ENCODE measurements around the gene NRIP1.

Gene NRIP1

DNA sequence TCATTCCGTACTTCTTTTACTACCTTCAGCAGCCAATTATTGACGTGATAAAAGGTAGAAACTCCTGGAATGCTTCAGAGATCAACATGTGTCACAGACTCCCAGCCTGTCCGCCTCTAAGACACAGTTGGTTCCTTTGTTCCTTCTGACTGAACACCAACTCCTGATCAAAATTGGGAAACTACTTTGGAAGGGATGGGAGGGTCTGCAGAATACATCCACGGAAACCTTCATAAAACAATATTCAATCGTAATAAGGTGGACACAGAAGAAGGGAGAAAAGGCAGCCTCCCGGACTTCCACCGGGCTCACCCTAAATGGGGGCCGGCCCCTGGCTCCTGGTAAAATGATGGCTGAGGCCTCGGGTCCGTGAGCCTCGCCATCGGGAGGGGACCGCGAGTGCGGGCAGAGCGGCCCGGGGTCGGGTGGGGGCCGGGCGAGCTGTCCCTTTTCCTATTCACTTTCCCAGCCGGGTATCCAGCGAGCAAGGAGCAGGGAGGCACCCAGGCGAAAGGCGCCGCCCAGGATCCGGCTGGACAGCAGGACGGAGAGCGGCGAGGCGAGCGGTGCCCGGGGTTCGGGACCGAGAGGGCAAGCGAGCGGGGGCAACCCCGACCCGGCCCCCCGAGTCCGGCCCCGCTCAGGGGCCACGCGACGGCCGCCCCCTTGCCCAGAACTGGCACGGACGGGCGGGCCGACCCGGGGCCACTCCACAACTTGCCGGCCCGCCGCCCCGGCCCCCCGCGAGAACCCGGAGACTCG is 805 bp downstream of the NRIP1 start:
- DNase-seq = no peak

DNA sequence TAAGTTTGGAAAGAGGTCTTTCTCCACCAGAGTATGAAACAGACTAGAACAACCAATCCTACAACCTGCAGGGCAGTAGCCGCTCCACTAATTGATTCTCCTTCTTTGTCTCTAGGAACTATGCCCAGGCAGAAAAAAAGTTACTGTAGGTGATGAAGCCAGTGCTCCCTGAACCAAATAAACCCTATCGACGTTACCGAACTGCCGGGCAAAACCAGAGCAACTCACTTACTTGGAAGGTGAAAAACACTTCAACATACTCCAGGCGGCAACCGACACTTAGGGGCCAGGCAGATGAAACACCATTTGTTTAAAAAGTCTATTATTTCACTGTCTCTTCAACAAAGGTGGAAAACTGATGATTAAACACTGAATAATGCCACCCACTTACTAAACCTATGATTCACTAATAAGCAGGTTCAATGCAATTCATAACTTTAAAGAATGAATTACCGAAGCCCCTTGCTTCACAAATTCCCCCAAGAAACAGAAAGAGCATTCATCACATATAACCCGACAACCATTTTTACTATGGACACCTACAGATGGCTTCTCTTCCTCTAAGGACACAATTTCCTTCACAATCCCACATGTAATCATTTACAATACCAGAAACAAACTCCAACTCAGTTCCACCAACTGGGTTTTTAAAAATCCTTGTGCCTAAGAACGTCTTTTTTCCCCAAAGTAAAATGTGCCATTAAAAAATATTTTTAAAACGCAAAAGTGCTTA is 1.6 kb downstream of the NRIP1 start:
- peak; percentile 32 to 52 for DNase-seq

DNA sequence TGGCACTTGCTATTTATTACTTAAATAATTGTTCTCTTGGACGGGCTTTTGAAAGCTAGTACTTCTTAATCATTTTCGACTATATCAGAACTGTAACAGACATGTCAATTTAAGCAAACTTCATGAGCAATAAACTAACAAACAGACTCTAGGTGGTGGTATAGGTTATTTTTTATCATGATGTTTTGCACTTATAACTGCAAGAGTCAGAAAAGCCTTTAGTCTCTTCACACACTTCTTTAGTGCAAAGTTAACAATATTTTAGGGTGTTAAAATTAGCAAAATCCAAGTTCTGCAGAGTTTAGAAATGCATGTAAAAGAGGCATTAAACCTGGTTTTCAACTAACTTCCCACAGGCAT is 2.2 kb downstream of the NRIP1 start:
- DNase-seq = no peak

DNA sequence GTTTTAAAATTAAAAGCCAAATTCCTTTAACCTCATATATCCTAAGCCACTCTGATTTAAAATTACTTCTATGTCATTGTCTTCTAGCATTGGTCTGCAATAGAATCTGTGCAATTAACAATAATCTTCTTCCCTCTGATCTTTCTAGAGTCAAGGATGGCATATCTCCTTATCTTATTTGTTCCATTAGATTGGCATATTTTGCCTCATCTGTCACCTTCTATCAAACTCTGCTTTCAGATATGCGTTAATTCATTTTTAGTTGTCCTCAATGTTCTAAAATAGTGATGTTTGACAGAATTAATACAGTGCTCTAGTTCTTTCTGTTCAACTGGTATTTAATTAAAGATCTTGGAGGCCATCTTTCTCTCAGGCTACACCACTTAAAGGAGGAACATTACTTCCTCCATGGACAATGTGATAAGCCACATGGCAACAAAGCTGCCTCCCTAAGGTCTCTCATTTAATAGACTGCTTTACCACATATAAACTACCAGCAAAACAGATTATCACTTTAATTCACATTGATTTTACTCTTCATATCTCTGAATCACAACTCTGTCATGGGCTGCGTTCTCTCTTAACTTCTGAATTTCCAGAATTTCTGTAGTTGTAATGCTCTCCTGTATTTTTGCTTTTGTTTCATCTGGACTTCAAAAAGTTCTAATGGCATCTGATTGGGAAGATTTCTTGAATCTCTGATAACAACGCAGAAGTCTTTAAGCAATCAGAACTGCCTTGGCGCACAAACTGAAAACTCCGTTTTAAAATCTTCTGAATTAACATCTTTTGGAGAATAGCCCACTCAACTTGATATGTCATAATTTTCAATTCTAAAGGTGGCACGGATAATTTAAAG is 2.8 kb downstream of the NRIP1 start:
- DNase-seq = no peak

DNA sequence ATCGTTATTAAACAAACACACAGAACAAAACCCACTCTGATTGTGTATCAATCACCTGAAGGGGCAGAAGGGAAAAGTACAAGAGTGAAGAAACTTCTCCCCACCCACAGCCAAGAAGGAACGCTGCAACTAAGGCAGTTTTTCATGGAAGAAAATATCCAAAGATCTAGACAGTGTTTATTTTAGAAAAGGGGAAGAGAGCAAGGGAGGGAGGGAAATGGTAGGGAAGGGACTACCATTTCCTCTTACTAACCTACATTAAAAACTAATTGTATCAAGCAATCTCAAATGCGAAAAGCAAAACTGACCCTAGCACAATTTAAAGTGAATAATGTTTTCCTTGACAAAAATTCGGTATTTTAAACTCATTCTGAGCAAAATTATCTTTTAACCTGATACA is 3.5 kb downstream of the NRIP1 start:
- no peak for DNase-seq

DNA sequence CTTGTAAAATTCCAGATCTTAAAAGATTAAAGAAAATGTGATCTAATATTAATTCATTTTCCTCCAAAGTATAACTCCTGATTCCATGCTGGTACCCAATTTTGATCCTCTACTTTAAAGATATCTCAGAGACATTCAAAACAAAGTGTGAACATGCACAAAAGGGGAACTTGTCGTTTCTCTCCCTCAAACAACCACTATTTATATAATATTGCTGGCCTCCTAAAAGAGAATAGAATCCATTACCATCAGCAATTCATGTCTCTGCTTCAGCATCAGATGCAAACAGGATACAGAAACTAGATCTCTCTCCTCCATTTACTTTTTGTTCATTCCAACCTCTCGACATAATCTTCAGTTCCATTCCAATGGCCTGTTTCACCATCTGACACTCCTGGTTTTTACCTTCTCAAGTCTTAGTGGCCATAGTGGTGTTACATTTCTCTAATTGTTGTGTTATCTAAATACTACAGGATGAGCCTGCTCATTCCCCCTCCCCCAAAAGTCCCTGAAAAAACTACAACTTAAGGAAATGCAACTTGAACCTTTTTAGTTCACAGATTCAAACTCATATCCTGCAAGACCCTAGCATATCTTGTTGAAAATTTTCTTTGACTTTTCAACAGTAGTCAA is 4.1 kb downstream of the NRIP1 start:
- no peak for DNase-seq

DNA sequence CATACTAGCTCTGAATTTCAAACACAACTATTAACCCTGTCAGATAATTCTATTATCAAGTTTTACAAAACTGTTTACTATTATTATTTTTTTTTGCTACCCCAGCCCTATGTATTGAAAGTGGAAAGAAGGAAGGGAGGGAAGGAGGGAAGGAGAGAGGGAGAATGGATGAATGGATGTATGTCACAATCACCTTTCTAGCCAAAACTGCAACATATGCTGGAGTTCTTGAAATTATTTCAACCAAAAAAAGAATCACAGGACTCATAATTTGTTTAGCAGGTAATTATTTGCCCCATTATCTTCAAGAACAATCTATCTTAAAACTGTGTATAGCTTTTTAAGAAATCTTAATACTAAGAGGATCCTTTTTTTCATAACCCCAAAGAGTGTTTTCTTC is 5.4 kb downstream of the NRIP1 start:
- DNase-seq = no peak

DNA sequence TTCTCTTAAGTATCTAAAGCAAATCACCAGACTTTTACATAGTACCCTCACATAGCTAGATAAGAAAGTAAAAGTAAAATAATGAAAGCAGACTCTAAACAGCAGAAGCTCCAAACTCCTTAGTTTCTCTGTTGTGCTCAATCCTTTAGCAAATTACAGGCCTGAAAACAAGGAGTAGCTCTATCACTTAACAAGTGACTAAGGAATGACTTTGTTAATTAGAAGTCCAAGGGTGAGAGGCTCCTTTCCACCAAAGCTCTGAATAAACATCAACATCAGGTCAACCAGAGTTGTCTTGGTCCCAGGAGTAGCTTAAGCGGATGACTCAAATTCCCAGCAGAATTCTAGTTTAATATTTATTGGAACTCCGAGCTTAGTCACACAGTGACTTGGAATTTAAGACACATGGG is 5.9 kb downstream of the NRIP1 start:
- no peak for DNase-seq

DNA sequence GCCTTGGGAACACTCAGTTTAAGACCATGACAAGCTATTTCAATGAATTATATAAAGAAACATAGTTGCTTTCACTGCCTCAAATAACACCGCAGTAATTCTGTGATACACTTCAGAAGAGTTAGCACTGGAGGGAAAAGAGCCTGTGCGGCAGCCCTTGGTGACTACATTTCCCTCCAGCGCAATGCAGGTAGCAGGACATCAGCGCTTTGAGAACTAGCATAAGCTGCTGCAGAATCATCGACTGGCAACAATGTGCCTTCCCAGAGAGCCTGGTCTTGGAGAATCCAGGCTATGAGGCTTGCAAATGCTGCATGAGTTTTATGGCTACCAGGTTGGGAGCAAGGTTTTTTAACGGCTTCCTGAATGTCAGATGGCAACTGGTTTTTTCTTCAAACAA is 7.5 kb downstream of the NRIP1 start:
- DNase-seq = no peak

DNA sequence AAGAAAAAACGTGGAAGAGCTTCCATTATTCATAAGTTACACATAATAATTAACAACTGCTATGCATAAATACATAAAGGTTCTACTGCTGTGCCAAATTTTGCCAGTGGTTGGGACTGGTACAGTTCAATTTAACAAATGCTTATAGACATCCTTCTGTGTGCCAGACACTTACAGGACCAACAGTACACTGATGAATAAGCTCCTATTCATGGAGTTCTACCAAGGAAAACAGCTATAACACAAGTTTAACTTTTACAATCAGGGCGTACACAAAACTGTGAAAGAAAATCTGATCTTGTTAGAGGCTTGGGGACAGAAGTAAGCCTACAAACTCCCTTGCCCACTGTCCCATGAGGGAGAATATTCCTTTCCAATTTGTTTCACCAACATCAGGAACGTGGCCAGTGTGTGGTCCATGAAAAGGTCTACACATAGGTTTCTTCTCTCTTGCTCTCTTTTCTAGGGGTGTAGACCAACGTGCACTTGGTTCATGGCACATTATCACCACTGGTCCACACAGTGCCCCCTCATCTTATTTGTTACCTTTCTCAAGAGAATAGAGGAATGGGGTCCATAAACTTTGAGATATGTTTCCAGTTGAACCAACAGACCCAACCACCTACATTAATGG is 10.1 kb downstream of the NRIP1 start:
- no peak for DNase-seq

DNA sequence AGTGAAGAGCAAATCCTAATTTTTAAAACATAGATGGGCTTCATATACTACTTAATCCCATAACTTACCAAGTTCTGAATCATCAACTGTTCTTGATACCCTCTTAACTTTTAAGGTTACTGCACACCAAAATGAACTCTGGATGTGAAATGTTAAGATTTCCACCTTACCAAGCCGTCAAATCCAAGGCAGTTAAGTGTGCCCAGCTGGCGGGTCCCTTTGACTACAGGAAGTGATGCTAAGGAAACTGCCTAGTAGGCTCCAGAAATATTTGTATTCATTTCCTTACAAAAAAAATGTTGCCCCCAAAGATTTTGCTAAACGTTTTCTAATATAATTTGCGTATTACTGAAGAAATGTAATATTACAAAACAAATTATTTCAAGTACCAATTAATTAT is 10.7 kb downstream of the NRIP1 start:
- DNase-seq = no peak

DNA sequence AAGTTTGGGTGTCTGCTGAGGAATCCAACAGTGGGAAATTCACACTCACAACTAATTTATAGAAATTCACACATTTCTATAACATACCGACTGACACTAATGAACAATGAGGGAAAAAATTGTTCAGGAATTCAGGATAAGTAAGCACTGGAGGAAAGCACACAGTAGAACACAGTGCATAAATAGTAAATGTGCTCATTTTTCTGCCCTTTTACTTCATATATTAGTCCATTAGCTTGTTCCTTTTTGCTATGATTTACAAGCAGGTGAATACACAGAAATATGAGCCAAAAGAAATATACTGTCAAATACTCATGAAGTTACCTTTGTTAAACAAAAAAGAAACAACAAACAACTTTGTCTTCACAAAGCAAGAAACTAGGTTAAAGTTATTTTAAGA is 11.3 kb downstream of the NRIP1 start:
- DNase-seq = no peak

DNA sequence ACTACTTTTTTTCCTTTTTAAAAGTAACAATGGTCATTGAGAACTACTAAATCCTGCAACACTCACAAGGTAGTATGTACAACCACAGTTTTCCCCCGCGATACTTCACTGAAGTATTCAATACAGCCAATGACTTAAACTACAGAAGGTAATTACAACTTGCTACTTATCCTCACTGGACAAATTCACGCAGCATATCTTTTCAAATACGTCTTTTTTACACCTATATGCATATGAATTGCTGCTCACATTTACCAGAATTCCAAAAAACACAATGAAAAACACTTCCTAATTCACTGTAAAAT is 12.4 kb downstream of the NRIP1 start:
- no peak for DNase-seq

DNA sequence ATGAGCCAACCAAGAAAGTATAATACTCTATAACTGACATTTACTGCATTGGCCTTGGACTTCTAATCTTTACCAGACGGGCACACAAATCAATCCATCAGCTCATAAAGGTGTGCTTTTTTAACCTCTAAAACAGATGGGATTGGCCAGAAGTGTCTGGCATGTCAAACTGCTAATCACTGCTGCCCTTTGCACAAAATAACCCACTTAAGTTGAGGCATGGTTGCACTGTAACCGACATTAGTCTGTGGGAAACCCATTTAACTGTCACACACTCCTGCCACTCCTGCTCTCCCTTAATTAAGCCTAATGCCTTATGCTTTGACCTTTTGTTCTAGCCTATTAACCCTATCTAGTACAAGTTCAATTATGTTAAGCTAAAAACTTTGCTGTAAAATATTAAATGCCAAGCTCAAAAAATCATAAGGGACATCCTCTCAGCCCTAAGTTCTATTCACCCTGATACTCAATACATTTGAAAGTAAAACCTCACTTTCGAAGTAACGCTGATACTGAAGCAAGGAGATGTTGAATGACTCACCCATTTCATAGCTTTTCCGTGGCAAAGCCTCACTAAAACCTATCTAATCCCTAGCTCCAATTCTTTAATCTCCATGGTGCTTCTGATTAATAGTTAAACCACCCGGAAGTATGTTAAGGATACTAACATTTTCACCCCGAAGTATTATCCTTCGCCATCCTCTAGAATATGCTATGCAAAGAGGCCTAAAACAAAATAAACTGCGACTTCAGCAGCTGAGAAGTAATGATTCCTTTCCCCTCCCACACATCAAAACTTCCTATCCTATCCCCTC is 12.9 kb downstream of the NRIP1 start:
- no peak for DNase-seq

DNA sequence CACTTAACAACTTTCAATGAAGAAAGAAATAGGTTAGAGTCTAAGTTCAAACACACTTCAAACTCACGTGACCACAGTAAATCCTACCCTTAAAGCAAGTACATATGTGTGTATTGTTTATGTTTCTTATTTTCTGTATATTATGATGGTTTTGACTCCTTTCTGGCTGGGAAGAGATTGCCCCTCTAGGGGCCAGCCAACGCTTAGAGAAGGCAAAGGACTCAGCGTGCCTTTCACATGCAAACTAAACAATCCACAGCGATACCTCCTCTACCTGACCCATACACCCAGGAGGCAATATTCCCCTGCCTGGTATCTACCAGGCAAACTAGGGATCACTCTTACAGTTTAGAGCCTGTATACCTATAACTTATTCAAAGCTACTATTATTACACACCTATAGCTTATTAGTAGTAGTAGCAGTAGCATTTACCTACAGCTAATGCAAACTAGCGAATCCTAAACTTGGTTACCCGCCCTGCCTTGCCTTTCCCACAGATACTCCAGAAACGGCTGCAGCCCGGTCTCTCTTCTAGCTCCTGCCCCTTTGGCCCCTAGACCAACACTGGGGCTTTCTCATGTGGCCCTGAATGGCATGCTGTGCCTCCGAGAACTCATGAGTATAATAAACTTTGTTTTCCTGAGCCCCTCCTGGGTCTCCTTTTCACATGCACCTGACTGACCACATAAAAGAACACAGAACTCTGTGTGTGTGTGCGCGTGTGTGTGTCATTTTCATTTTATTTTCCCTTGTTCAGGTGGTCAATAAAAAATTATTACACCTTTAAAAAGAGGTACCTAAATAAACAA is 14.0 kb downstream of the NRIP1 start:
- DNase-seq = no peak

DNA sequence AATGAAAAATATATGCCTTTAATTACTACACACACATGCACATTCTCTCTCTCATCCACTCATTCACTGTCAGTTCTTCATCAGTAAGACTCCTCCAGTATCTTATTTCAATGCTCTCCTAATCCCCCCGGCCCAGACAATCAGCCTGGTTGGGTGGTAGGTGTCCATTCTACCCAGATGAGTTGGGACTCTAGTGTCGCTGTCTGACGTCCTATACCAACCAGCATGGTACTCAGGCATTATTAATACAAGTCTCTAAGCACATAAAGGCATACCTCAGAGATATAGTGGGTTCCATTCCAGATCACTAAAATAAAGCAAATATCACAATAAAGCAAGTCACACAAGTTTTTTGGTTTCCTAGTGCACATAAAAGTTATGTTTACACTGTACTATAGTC is 19.8 kb downstream of the NRIP1 start:
- no peak for DNase-seq

DNA sequence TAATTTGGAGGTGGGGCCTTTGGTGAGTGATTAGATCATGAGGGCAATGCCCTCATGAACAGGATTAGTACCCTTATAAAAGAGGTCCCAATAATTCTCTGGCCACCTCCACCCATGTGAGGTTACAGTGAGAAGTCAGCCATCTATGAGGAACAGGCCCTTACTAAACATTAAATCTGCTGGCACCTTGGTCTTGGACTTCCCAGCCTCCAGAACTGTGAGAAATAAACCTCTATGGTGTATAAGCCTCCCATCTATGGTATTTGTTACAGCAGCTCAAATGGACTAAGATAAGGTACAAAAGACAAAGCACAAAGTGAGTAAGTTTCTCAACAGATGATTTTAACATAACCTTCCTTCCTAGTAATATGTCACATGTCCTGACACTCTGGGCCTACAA is 22.3 kb downstream of the NRIP1 start:
- DNase-seq = no peak

DNA sequence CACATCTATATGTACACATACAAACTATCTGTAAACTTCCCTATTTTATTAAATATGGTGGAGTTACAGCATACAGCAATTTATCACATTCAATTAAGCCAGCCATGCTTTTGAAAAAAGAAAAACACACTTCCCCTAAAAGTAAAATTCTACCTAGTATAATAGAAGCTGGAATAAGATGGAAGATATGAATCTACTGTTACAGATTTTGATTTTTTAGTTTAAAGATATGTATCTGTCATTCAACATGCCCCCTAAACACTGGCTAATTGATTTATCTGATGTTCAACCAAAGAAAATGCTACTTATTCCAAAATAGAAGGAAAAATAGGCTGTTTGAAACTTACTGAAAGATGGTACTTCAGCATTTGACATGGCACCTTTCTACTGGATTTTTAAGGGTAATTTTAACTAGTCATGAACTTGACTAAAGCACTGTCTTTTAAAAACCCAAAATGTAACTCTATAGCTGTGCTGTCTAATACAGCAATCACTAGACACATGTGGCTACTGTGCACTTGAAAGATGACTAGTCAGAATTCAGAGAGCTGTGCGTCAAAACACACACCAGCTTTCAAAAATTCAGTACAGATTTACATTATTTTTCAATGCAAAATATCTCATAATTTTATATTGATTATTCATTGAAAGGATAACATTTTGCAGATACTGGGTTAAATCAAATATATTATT is 25.0 kb downstream of the NRIP1 start:
- no peak for DNase-seq

DNA sequence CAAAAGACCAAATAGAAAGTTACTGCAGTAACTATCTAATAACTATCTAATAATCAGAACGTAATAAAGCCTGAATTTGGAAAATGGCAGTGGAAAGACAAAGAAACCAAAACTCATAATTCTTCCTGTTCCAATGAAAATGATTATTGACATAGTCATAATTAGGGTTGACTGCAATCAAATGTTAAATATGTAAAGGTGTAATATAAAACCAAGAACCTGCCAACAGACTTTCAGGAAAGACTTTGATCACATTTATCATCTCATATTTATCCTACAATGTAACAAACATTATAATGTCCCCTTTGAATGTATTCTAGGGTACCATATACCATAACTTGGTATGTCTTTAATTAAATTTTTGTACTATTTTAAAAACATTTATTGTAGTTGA is 26.9 kb downstream of the NRIP1 start:
- DNase-seq = no peak

DNA sequence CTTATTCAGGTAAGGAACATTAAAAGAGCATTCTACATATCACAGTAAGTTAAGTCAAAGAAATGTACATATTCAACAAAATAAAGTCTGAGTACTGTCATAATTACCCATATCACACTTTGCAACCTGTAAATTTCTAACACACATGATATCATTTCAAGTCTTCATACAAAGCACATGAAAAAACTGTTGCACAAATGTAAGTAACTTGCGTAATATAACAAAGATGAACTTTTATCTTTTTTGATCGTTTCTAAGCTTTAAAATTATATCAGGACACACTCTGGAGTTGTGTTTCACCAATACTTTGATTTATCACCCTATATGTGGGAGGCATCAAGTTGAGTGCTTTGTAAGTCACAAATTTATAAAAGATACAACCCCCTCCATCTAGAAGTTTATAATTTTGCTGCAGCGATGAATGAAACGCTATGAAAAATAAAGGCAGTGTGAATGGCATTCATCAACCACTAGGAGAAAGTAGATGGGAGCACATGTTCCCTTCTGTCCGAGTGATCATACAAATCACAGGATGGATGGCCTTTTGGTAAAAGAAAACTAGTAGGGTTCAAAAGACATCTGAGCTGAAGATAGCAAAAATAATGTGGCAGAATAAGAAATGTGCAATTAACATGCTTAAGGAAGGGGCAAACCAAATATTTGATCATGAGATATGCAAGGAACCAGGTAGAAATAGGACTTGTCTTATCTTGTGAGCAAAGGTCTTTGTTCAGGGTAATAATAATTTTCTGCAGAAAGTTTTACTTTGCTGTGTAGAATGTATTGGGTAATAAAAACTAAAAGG is 27.5 kb downstream of the NRIP1 start:
- no peak for DNase-seq

Measured in stimulated activated CD4-positive, alpha-beta T cell treated with anti-CD3 and anti-CD28 coated beads, Interleukin-4, amount 100 ng/mL, for 4 hours (primary cell).